ES-I3 (cell line): ENCODE measurements around the gene SPIC.
"Not testable (repeated sequence)": the region's sequence is repeated elsewhere in the genome, so short reads cannot be mapped to it uniquely, and the experiment has no call there.

Experiments
- H3K36me3 ChIP-seq: 2 replicates; pipeline ENCODE4 v1.6.1; 2013; ENCODE audit warnings: mild to moderate bottlenecking, low read length, control low read depth, moderate library complexity; ENCODE audit not compliant: insufficient read depth
- H3K4me1 ChIP-seq: 2 replicates; pipeline ENCODE4 v1.6.1; 2013; ENCODE audit warnings: mild to moderate bottlenecking, control low read depth, low read length; ENCODE audit not compliant: insufficient read depth
- H3K9ac ChIP-seq: 2 replicates; pipeline ENCODE4 v1.6.1; 2013; ENCODE audit warnings: low read depth, mild to moderate bottlenecking, low read length, moderate library complexity
- H3K9me3 ChIP-seq: 2 replicates; pipeline ENCODE4 v1.6.1; 2013; ENCODE audit warnings: mild to moderate bottlenecking, low read length, moderate library complexity; ENCODE audit not compliant: control insufficient read depth, insufficient read depth

The SPIC gene

DNA sequence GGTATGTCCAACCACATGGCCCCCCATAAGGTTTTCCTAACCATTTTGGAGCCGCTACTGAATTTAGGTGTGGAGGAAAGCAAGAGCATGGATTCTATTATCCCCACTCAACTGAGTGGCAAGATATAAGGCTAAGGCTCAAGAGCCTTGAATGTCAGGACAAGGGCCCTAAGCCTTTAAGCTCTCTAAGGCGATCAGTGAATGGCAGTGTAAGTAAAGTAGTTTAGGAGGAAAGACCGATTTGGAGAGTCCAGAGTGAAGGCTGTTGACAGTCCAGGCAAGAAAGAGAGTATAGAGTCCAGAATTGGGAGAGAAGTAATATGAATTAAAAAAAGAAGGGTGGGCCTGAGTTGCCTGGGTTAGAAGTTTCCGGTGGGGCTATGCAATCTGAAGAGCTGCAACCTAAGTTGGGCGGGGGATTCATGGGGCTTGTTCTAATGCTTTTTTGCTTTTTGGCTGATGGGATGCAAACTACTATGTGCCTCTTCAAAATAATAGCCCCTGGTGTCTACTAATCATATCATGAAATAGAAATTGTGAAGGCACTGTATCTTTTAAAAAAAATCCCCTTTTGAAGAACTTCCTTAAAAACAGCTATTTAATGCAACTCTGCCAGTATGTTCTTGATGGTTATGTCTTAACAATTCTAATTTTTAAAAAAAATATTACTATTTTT, at the start of gene SPIC:
SPIC (plus strand) TSS at position 626 of the 676 bp plus-strand sequence. CDS start 1,569 bp downstream, outside the sequence.
- Histone ChIP-seq H3K36me3 (no peaks in the 10 kb centered on the region), H3K9me3 (no peaks in the 10 kb centered on the region), H3K9ac (no peak within 1 kb of the TSS), H3K4me1 (no peaks in the 10 kb centered on the region)

DNA sequence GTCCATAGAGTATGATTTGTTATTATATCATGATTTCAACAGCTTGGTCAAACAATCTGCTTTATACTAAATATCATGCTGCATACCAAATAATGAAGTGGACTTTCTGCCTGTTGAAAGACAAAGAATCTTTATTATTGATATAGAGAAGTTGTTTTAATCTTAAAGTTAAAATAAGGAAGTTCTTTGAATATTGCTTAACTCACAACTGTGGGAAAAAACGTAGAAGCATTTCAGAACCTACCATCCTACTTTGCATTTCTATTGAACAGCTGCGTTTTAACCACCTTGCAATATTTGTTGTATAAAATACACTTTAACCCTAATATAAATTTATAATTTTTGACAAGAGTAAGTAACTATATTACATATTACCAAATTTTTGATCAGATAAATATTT, 44.7 kb upstream of the SPIC start:
- H3K9ac ChIP-seq = no peak overlapping the region

GRCh38 chr12:101436136-101436535, 39.0 kb upstream of the SPIC start:
- H3K9ac ChIP-seq = no peak overlapping the region
- no peaks in the 10 kb centered on the region for H3K9me3 ChIP-seq
- H3K36me3 ChIP-seq = no peaks in the 10 kb centered on the region
- H3K4me1 ChIP-seq = no peaks in the 10 kb centered on the region

More for the DNA sequence above, 44.7 kb upstream of the SPIC start:
- Histone ChIP-seq H3K36me3 (no peaks in the 10 kb centered on the region), H3K4me1 (no peaks in the 10 kb centered on the region), H3K9me3 (no peaks in the 10 kb centered on the region)

DNA sequence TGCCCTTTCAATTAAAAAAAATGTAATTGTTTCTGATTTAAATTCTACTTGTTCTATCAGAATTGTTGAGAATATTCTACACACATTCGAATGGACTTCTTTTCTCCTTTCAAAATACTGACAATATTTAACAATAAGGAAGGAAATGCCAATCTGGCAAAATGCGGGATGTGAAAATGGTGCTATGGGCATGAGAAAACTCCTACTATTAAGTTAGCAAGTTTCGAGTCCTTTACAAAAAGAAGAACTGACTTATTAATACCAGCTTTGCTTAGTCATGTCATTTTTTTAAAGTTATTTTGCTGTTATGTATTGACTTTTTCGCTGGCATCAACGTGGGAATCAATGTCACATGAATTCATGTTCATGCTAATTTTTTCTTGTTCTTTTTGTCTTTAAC, 35.9 kb upstream of the SPIC start:
- H3K9ac ChIP-seq = no peak overlapping the region
- no peaks in the 10 kb centered on the region for H3K4me1 ChIP-seq
- no peaks in the 10 kb centered on the region for H3K9me3 ChIP-seq
- no peaks in the 10 kb centered on the region for H3K36me3 ChIP-seq

DNA sequence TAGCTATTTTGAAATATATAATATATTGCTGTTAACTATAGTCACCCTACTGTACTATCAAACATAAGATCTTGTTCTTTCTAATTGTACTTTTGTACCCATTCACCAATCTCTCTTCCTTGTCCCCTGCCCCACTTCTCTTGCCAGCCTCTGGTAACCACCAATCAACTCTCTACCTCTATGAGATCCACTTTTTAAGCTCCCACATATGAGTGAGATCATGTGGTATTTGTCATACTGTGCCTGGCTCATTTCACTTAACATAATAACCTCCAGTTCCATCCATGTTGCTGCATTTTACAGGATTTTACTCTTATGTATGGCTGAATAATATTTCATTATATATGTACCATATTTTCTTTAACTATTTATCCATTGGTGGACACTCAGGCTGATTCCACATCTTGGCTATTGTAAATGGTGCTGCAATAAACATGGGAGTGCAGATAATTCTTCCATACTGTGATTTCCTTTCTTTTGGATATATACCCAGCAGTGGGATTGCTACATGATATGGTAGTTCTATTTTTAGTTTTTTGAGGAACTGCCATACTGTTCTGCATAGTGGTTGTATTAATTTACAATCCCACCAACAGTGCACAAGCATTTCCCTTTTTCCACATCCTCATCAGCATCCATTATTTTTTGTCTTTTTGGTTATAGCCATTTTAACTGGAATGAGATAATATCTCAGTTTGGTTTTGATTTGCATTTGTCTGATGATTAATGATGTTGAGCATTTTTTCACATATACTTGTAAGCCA, 33.5 kb upstream of the SPIC start:
- H3K9ac ChIP-seq = no peak overlapping the region
- H3K9me3 ChIP-seq = no peaks in the 10 kb centered on the region
- no peaks in the 10 kb centered on the region for H3K36me3 ChIP-seq
- no peaks in the 10 kb centered on the region for H3K4me1 ChIP-seq

DNA sequence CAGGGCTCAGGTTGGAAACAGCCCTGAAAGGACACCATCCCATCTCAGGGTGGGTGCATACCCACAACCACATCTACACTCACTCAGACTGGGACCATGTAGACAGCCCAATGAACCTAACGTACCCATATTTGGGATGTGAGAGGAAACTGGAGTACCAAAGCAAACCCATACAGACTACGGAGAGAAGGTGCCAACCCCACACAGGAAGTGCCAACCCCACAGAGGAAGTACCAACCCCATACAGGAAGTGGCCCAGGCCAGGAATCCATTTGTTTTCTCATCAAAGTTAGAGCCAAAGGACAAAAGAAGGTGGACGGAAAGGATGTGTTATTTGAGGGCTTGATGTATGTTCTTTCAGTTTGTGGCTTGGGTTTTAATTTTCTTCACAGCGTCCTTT, 19.5 kb upstream of the SPIC start:
- H3K9ac ChIP-seq = no peak overlapping the region

DNA sequence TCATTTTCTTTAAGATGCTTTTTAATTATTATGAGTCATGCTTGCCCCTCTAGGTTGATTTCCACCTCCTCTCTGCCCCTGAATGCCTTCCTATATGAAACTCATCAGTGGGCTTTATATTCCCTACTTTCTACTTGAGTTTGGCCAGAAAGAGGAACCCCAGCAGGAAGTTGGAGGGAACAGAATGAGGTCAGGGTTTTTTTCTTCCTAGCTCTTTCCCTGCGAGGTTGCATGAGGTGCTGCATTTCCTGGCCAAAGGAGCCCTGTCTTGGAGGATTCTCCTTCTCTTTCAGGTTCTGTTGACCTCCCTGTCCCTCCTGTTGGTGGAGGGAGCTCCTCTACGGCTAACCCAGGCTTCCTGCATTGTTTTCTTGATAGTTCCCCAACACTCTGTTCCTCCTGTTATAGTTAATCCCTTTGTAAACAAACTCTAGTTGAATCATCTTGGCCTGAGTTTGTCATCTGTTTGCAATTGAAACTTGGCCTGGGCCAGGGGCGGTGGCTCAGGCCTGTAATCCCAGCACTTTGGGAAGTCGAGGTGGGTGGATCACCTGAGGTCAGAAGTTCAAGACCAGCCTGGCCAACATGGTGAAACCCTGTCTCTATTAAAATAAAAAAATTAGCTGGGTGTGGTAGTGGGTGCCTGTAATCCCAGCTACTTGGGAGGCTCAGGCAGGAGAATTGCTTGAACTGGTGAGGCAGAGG, 15.3 kb upstream of the SPIC start:
- Histone ChIP-seq H3K36me3 (no peaks in the 10 kb centered on the region), H3K4me1 (no peaks in the 10 kb centered on the region), H3K9ac (no peak overlapping the region), H3K9me3 (no peaks in the 10 kb centered on the region)

More for the DNA sequence above, 19.5 kb upstream of the SPIC start:
- Histone ChIP-seq H3K9me3 (no peaks in the 10 kb centered on the region), H3K4me1 (no peaks in the 10 kb centered on the region), H3K36me3 (no peaks in the 10 kb centered on the region)

DNA sequence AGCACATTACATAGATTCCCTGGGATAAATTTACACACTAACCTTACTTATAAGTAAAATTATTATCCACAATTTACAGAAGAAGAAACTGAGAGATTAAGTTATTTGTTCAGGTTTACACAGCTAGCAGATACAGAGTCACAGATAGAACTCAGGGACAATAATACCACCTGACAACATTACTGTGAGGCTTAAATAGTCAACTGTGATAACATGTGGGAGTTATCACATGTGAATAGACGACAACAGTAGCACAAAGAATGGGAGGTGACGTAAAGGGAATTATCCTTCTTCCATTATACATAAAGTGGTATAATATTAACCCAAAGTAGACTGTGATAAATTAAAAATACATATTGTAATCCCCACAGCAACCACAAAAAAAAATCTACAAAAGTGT, 6.2 kb upstream of the SPIC start:
- no peak overlapping the region for H3K9ac ChIP-seq
- no peaks in the 10 kb centered on the region for H3K9me3 ChIP-seq
- no peaks in the 10 kb centered on the region for H3K4me1 ChIP-seq
- H3K36me3 ChIP-seq = no peaks in the 10 kb centered on the region

- Histone ChIP-seq H3K4me1 (no peaks in the 10 kb centered on the region), H3K36me3 (no peaks in the 10 kb centered on the region), H3K9ac (no peak overlapping the region), H3K9me3 (no peaks in the 10 kb centered on the region)
These were observed 4.2 kb upstream of the SPIC start for GRCh38 chr12:101470939-101471338.

- not testable (repeated sequence) for H3K4me1 ChIP-seq, H3K9me3 ChIP-seq, H3K9ac ChIP-seq, H3K36me3 ChIP-seq
These were observed 3.3 kb upstream of the SPIC start for GRCh38 chr12:101471878-101472277.

DNA sequence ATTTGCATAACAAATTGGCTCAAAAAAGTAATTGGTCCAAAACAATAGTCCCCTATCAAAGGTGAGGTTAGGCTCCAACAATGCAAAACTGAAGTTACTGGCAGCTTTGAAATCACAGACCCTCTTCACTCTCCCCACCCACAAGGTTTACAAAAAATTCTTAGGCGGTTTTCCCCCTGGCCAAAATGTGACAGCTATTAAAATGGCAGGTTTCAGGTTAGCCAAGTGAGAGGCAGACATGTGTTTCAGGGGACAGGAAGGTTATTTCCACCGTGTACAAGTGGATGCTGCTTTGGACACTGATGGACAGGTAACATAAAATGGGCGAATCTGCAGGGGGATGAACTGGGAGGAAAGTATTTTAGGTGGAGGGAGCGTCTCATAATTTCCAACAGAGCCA, 888 bp upstream of the SPIC start:
- Histone ChIP-seq H3K4me1 (no peaks in the 10 kb centered on the region), H3K9me3 (no peaks in the 10 kb centered on the region), H3K9ac (no peak overlapping the region), H3K36me3 (no peaks in the 10 kb centered on the region)

DNA sequence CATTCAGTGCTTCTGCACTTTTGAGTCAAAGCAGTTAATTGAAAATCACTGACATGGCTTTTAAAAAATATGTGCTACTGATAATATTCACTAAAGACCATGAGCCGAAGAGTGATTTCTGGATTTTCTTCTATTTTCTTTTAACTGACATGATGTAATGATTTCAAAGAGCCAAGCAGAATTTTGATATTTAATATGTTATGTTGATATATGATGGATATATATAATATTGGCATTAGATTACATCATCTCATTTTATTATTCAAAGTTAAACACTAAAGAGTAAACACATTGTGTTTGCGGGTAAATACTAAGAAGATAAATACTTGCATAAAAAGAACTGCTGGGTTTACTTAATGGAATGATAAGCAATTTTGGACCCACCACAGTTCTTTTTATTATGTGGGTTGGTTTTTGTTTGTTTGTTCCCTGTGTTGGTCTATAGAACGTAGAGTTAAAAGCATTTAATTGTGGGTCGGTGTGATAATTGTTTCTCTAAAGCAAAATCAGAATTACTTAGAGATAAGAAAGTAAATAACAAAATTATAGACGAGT, 692 bp downstream of the SPIC start:
- Histone ChIP-seq H3K9ac (no peak overlapping the region), H3K4me1 (no peaks in the 10 kb centered on the region), H3K36me3 (no peaks in the 10 kb centered on the region), H3K9me3 (no peaks in the 10 kb centered on the region)

DNA sequence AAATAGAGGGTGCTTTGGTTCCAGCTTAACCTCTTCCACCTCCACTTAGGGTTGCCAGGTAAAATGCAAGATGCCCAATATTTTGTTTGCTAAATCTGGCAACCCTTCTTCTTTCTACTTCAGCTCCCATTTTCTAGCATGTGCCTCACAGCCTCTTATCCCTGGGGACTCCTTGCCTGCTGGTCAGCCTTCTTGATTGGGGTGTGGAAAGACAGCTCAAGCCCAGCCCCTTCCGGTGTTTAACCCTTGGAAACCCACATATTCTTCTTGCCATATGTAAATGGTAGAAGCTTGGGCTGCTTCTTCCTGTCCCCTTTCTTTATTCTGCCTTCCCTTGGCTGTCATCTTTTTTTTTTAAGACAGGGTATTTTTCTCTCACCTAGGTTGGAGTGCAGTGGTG, 5.7 kb downstream of the SPIC start:
- Histone ChIP-seq H3K9me3 (no peaks in the 10 kb centered on the region), H3K36me3 (no peaks in the 10 kb centered on the region), H3K4me1 (no peaks in the 10 kb centered on the region), H3K9ac (no peak overlapping the region)

GRCh38 chr12:101485021-101485420, 9.9 kb downstream of the SPIC start:
- no peak overlapping the region for H3K9ac ChIP-seq
- H3K9me3 ChIP-seq = no peaks in the 10 kb centered on the region
- H3K36me3 ChIP-seq = no peaks in the 10 kb centered on the region
- H3K4me1 ChIP-seq = no peaks in the 10 kb centered on the region
